SU-DHL-6 (cell line): ENCODE data around the gene HCRT.

Experiments
- EZH2phosphoT487 ChIP-seq: fragments of 200-600 bp; sonication (generic), shearing (Covaris generic); conservative IDR thresholded peaks from 2 replicates; pipeline ENCODE4 v1.6.1; 2018; ENCODE audit warnings: mild to moderate bottlenecking, antibody characterized with exemption, low read length, moderate library complexity, mixed read lengths
- TF ChIP-seq, protein P1 (sequence below): fragments of 200-600 bp; sonication (generic); IDR thresholded peaks from one replicate; pipeline ENCODE4 v1.5.1; 2017; ENCODE audit warnings: antibody characterized with exemption, mild to moderate bottlenecking, low read length, moderate library complexity; ENCODE audit not compliant: insufficient read depth, poor library complexity, severe bottlenecking

DNA sequence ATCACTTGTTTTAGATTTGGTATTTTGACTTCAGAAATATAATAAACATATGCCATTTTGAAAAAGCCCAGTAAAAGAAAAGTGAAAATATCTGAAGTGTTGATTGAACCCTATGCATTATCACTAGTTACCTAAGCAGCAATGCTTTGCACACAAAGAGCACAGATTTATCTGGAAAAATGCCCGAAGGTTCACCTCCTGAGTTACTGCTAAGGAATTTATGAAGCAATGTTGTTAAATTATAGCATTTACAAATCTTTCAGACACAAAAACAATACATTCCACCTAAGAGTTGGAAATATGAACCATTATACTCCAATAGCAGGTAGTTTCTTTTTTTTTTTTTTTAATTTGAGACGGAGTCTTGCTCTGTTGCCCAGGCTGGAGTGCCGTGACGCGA lies 47.9 kb upstream of the HCRT start:
- TF ChIP-seq, protein P1, sequence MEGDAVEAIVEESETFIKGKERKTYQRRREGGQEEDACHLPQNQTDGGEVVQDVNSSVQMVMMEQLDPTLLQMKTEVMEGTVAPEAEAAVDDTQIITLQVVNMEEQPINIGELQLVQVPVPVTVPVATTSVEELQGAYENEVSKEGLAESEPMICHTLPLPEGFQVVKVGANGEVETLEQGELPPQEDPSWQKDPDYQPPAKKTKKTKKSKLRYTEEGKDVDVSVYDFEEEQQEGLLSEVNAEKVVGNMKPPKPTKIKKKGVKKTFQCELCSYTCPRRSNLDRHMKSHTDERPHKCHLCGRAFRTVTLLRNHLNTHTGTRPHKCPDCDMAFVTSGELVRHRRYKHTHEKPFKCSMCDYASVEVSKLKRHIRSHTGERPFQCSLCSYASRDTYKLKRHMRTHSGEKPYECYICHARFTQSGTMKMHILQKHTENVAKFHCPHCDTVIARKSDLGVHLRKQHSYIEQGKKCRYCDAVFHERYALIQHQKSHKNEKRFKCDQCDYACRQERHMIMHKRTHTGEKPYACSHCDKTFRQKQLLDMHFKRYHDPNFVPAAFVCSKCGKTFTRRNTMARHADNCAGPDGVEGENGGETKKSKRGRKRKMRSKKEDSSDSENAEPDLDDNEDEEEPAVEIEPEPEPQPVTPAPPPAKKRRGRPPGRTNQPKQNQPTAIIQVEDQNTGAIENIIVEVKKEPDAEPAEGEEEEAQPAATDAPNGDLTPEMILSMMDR = no peak
- no peak for TF ChIP-seq EZH2phosphoT487
